Measurements from ENCODE around the gene SEPTIN8. TPM values are rescaled to one million over a fixed set of nuclear protein-coding genes. Genes with fewer than 3 reads are reported as not detected.

Gene SEPTIN8
- total RNA-seq, 1 donor from 2014 or later = 38.1 TPM

DNA sequence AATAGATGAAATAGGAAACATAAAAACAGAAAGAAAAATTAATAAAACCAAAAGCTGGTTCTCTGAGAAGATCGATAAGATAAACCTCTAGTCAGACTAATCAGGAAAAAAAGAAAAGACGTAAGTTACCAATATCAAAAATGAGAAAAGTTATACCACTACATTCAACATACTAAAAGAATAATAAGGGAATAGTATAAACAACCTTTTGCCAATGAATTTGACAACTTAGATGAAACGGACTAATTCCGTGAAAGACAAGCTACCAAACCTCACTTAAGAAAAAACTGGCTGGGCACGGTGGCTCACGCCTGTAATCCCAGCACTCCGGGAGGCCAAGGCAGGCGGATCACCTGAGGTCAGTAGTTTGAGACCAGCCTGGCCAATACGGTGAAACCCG lies 47.1 kb downstream of the SEPTIN8 start:
- TF ChIP-seq, protein P1, sequence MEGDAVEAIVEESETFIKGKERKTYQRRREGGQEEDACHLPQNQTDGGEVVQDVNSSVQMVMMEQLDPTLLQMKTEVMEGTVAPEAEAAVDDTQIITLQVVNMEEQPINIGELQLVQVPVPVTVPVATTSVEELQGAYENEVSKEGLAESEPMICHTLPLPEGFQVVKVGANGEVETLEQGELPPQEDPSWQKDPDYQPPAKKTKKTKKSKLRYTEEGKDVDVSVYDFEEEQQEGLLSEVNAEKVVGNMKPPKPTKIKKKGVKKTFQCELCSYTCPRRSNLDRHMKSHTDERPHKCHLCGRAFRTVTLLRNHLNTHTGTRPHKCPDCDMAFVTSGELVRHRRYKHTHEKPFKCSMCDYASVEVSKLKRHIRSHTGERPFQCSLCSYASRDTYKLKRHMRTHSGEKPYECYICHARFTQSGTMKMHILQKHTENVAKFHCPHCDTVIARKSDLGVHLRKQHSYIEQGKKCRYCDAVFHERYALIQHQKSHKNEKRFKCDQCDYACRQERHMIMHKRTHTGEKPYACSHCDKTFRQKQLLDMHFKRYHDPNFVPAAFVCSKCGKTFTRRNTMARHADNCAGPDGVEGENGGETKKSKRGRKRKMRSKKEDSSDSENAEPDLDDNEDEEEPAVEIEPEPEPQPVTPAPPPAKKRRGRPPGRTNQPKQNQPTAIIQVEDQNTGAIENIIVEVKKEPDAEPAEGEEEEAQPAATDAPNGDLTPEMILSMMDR (conservative IDR thresholded peaks at IDR 0.05; ENCODE audit: low read depth, low read length) = no peak
- no peak for DNase-seq (ENCODE audit: low read depth)

DNA sequence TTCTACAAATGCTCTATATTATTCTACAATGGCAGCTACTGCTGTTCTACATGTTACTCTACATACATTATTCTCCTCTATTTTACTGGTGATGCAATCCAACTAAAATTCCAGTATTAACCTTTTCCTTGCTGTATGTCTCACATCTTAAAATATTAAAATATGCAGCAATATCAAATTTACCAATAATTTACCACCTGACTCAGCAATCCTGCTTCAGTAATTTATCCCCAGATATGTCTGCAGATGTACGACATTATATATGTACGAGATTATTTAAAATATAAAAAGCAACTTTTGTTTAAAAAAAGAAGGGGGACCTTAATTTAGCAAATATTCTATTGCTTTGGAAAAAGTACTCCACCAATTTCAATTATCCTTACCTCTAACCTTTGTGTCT lies 51.3 kb downstream of the SEPTIN8 start:
- no peak for DNase-seq (ENCODE audit: low read depth)
- H3K4me3 ChIP-seq (ENCODE audit: low read depth, low read length) = no peak overlapping the region
- TF ChIP-seq, protein P1 (conservative IDR thresholded peaks at IDR 0.05; ENCODE audit: low read depth, low read length) = no peak

More for the DNA sequence above, 47.1 kb downstream of the SEPTIN8 start:
- no peak overlapping the region for H3K4me3 ChIP-seq (ENCODE audit: low read depth, low read length)

DNA sequence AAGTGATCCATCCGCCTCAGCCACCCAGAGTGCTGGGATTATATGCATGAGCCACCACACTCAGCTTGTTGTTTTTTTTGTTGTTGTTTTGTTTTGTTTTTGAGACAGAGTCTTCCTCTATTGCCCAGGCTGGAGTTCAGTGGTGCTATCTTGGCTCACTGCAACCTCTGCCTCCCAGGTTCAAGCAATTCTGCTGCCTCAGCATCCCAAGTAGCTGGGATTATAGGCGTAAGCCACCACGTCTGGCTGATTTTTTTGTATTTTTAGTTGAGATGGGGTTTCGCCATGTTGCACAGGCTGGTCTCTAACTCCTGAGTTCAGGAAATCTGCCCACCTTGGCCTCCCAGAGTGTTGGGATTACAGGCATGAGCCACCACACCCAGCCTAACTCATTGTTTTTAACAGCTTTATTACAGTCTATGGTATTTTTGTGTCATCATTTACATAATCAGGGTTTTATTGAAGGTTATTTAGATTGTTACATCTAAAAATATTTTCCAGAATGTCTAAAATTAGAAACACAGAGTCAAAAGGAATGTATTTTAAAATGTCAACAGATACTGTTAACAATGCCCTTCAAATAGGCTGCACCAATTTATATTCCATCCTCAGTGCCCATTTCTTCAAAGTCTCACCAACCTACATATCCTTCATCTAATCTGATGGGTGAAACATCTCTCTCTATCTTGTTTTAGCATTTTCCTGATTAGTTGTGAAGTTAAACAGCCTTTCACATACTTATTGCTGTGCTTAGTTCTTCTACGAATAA lies 58.3 kb downstream of the SEPTIN8 start:
- no peak overlapping the region for H3K4me3 ChIP-seq (ENCODE audit: low read depth, low read length)
- TF ChIP-seq, protein P1 (conservative IDR thresholded peaks at IDR 0.05; ENCODE audit: low read depth, low read length) = no peak
- DNase-seq (ENCODE audit: low read depth) = no peak

DNA sequence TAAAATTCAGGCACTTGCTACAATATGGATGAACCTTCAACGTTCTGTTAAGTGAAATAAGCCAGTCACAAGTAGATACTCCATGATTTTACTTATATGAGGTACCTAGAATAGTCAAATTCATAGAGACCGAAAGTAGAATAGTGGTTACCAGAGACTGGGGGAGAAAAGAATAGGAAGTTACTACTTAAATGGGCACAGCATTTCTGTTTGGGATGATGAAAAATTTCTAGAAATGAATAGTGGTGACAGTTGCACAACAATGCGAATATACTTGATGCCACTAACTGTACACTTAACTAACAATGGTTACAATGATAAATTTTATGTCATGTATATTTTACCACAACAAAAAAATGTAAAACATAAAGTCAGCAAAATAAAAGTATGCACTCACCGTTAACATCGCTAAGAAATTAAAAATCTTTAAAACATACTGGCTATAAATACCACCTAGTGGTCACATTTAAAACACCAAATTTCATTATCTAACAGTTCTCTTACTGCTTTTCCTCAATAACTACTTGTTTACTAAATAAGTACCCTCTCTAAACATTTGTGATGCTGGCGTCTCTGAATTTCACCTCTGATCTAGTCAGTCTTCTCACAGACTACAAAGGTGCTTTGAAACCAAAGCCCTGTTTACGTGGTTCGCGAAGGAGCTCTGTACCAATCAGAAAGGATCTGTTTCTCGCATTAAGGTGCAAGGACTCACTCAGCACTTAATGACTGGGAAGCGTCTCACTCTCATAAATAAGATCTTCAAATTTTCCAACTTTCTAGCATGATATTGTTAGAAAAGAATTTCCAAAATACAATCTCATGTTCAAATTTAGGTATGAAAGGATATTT lies 62.4 kb downstream of the SEPTIN8 start:
- TF ChIP-seq, protein P1 (conservative IDR thresholded peaks at IDR 0.05; ENCODE audit: low read depth, low read length) = peak; percentile 41
- DNase-seq (ENCODE audit: low read depth) = no peak
- no peak overlapping the region for H3K4me3 ChIP-seq (ENCODE audit: low read depth, low read length)

DNA sequence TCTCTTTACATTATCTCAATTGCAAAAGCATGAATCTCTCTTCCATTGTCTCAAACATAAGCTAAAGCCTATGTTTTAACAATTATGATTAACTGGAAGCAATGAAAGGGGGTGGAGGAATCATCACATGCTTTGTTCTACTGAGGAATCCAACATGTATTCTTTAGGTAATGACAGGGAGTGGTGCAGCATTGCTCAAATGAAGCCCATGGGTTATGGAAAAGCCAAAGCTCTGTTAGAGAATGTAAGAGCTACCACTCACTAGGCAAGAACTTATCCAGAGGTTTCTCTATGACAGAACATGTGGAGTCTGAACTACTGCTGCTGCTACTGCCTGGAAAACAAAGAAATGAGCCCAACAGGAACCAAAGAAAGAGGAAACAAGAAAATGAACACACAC lies 68.4 kb downstream of the SEPTIN8 start:
- DNase-seq (ENCODE audit: low read depth) = no peak
- H3K4me3 ChIP-seq (ENCODE audit: low read depth, low read length) = no peak overlapping the region
- TF ChIP-seq, protein P1 (conservative IDR thresholded peaks at IDR 0.05; ENCODE audit: low read depth, low read length) = no peak

DNA sequence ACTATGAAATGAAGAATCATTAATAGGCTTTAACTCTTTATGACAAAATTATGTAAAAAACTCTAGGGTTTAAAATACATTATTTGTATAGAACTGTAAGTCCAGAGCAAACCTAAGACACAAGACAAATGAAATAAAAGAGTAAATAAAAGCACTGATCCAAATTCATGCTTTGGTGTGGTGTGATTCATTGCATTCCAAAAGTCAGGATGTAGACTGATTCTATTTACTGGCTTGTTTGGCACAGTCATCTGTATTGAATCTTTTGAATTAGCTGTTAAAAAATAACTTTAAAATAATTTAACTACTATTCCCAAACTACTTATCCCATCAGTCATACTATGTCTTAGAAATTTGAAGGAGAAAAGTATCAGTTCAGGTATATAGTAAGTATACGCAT lies 72.2 kb downstream of the SEPTIN8 start:
- peak; percentile 45 for DNase-seq (ENCODE audit: low read depth)
- TF ChIP-seq, protein P1 (conservative IDR thresholded peaks at IDR 0.05; ENCODE audit: low read depth, low read length) = no peak
- no peak overlapping the region for H3K4me3 ChIP-seq (ENCODE audit: low read depth, low read length)

Other genes starting within 250 kb of the SEPTIN8 start
- gene IL5, start 233.7 kb downstream of the SEPTIN8 start, total RNA-seq = not detected in 2 replicates
- gene RAD50, start 220.3 kb downstream of the SEPTIN8 start, total RNA-seq = 12.4 and 21.3 TPM in 2 replicates
- not detected in 2 replicates for gene IL13, start 119.1 kb downstream of the SEPTIN8 start, total RNA-seq
- gene IL4, start 103.2 kb downstream of the SEPTIN8 start, total RNA-seq = not detected in 2 replicates
- gene KIF3A, start 39.7 kb downstream of the SEPTIN8 start, total RNA-seq = 5.4 and 7.6 TPM in 2 replicates
- 1.1 and 3.8 TPM in 2 replicates for gene CCNI2, start 29.8 kb downstream of the SEPTIN8 start, total RNA-seq
- gene SOWAHA, start 36.1 kb upstream of the SEPTIN8 start, total RNA-seq = 0.06 and 0.22 TPM in 2 replicates
- 6.3 and 8.0 TPM in 2 replicates for gene SHROOM1, start 53.4 kb upstream of the SEPTIN8 start, total RNA-seq
- 0.14 and 0.52 TPM in 2 replicates for gene GDF9, start 89.2 kb upstream of the SEPTIN8 start, total RNA-seq
- gene UQCRQ, start 89.4 kb upstream of the SEPTIN8 start, total RNA-seq = 288 and 304 TPM in 2 replicates
- gene LEAP2, start 96.4 kb upstream of the SEPTIN8 start, total RNA-seq = 0.22 and 0.35 TPM in 2 replicates
- gene AFF4, start 186.4 kb upstream of the SEPTIN8 start, total RNA-seq = 25.5 and 29.2 TPM in 2 replicates
- gene ZCCHC10, start 249.3 kb upstream of the SEPTIN8 start, total RNA-seq = 12.7 and 88.8 TPM in 2 replicates

Data from epithelial cell of proximal tubule (primary cell).